Melanocyte of skin (primary cell): ENCODE data around the gene ENC1. TPM values are rescaled to one million over a fixed set of nuclear protein-coding genes. Genes with fewer than 3 reads are reported as not detected.

ENCODE experiments used
- total RNA-seq, 2 donors: library from RNA; depleted of rRNA; stranded (reverse); fragments of >200 nt; gene quantifications; 2 replicates each; pipeline ENCODE4 v1.2.3, GENCODE V29; 2012

The ENC1 gene
- total RNA-seq: 100 to 1,000 TPM in 1 of 2 donors, 10 to 100 TPM in 1; 28.6 to 159 TPM

GRCh38 chr5:74640450-74640953 lies at the start of gene ENC1:
Gene ENC1 (minus strand): TSS chr5:74640728. CDS start chr5:74636485, 4,243 bp downstream.

GRCh38 chr5:74684900-74685851 lies 44.6 kb upstream of the ENC1 start, which contains the start of gene HEXB:
Gene HEXB (plus strand): TSS chr5:74685233. CDS start chr5:74685261, 28 bp downstream.

Other genes starting within 250 kb of the ENC1 start
- 100 to 1,000 TPM; 212 to 262 TPM for gene HEXB, start 44.5 kb upstream of the ENC1 start, total RNA-seq
- 10 to 100 TPM; 46.8 to 58.6 TPM for gene GFM2, start 126.4 kb upstream of the ENC1 start, total RNA-seq
- 10 to 100 TPM; 44.7 to 66.3 TPM for gene NSA2, start 126.5 kb upstream of the ENC1 start, total RNA-seq
- 1 to 10 TPM in 1 of 2 donors, under 1 TPM in 1; 1.00 to 2.1 TPM for gene FAM169A, start 225.7 kb upstream of the ENC1 start, total RNA-seq